ENCODE measurements around the gene TSPEAR. TPM values are rescaled to one million over a fixed set of nuclear protein-coding genes. Genes with fewer than 3 reads are reported as not detected.

The TSPEAR gene
- polyA plus RNA-seq, 1 of the 3 experiments (the other 2 are of a cell fraction), result 0.08 TPM

DNA sequence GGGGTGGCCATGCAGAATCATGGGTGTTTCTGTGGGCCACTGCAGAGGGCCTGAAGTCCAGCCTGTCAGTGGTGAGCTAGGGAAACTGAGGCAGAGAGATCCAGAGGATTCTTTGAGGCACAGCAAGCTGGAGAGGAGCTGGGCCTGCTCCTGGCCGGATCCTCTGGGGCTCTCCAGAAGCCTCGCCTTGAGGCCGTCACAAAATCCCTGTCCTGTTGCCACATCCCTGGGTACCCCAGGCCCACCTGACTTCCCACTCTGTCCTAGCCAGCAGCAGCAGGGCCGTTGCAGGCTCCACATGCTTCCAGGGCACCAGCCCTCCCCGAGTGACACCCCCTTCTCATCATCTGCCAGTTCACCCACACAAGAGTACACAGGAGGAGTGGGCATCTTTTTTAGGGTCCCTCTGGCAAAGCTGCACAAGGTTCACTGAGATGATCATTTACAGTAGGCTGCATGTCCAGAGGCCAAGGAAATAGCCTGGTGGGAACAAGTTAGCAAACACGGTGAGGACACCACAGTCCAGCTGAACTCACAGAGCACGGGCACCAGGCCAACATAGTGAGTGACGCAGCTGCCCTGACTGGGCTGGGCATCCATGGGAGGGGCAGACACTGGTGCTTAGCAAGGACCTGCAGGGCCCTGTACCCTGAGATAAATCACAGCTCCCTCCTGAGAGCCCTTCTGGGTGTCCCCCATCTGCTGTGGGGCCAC lies 25.1 kb upstream of the TSPEAR start:
- H3K79me2 ChIP-seq (ENCODE audit: insufficient read depth), result no peaks in the 10 kb centered on the region
- WGBS (ENCODE audit: low lambda C conversion rate), result 17% methylated on average over 3 of the region's 8 CpGs
- no peak overlapping the region for H3K4me2 ChIP-seq
- H4K20me1 ChIP-seq (ENCODE audit: insufficient read depth), result no peaks in the 10 kb centered on the region
- H3K27me3 ChIP-seq (ENCODE audit: insufficient read depth), result no peaks in the 10 kb centered on the region; the same call in none of the 2 replicates
- peaks cover 10% of the 10 kb centered on the region; the same call in 1 of the 2 replicates for H3K9me3 ChIP-seq
- no peak overlapping the region for H2AFZ ChIP-seq (ENCODE audit: low read depth)
- H3K9me2 ChIP-seq, result no peaks in the 10 kb centered on the region
- ChIA-PET CTCF (interaction anchor here (1.0 to 1.8 kb wide), 2 partner anchors 9 to 57 kb away, joined by 4 to 7 read pairs; no protein-coding TSS in a partner anchor), POLR2A (no interaction called here)
- TF ChIP-seq TCF12 (IDR thresholded peaks at IDR 0.05) (no peak), REST (IDR thresholded peaks at IDR 0.05; ENCODE audit: low read depth, low read length) (no peak), POLR2AphosphoS5 (IDR thresholded peaks at IDR 0.05; ENCODE audit: low read depth, low read length) (no peak), GABPA (IDR thresholded peaks at IDR 0.05; ENCODE audit: low read depth) (no peak), SIN3A (IDR thresholded peaks at IDR 0.05; ENCODE audit: borderline replicate concordance, low read depth, low read length) (no peak), YY1 (IDR thresholded peaks at IDR 0.05; ENCODE audit: low read depth) (no peak), FOXM1 (IDR thresholded peaks at IDR 0.05; ENCODE audit: low read depth) (no peak), USF1 (IDR thresholded peaks at IDR 0.05; ENCODE audit: borderline replicate concordance, low read depth) (no peak), CHD2 (IDR thresholded peaks at IDR 0.05; ENCODE audit: low read length, partially characterized antibody) (no peak), NFIC (IDR thresholded peaks at IDR 0.05; ENCODE audit: borderline replicate concordance) (no peak), ELF1 (IDR thresholded peaks at IDR 0.05) (no peak), TAF1 (IDR thresholded peaks at IDR 0.05; ENCODE audit: borderline replicate concordance, low read depth, low read length) (no peak)
- no peaks in the 10 kb centered on the region for H3K4me1 ChIP-seq (ENCODE audit: control insufficient read depth in 1 of 2, insufficient read depth in 2 of 2, low read depth in 1 of 2, low read length in 1 of 2)
- H3K36me3 ChIP-seq (replicated peaks in 1 of 2; ENCODE audit: control insufficient read depth in 1 of 2, insufficient read depth in 2 of 2, low read length in 1 of 2), result no peaks in the 10 kb centered on the region
- H3K27ac ChIP-seq (ENCODE audit: low read depth in 2 of 2, low read length in 1 of 2), result no peak overlapping the region
- no peak for DNase-seq
- no peak overlapping the region for H3K4me3 ChIP-seq (ENCODE audit: low read depth in 2 of 2, low read length in 1 of 2)
- H3K9ac ChIP-seq, result no peak overlapping the region
- H3F3A ChIP-seq (replicated peaks; ENCODE audit: insufficient read depth), result no peaks in the 10 kb centered on the region

GRCh38 chr21:44735821-44736220 lies 24.4 kb upstream of the TSPEAR start:
- POLR2A ChIA-PET, result no interaction called here
- WGBS (ENCODE audit: low lambda C conversion rate), result 61% methylated on average over 4 of the region's 6 CpGs

More at GRCh38 chr21:44735821-44736220, 24.4 kb upstream of the TSPEAR start:
- CTCF ChIA-PET, result interaction anchor here (1.0 to 1.8 kb wide), 2 partner anchors 9 to 58 kb away, joined by 4 to 7 read pairs; no protein-coding TSS in a partner anchor
- Histone ChIP-seq H3F3A (replicated peaks; ENCODE audit: insufficient read depth) (no peaks in the 10 kb centered on the region), H4K20me1 (ENCODE audit: insufficient read depth) (no peaks in the 10 kb centered on the region), H3K9me3 (peaks cover 10% of the 10 kb centered on the region; the same call in 1 of the 2 replicates), H3K79me2 (ENCODE audit: insufficient read depth) (no peaks in the 10 kb centered on the region), H3K9me2 (no peaks in the 10 kb centered on the region), H3K4me2 (no peak overlapping the region), H3K36me3 (replicated peaks in 1 of 2; ENCODE audit: control insufficient read depth in 1 of 2, insufficient read depth in 2 of 2, low read length in 1 of 2) (no peaks in the 10 kb centered on the region), H3K27me3 (ENCODE audit: insufficient read depth) (peaks cover 2% of the 10 kb centered on the region), H3K27ac (ENCODE audit: low read depth in 2 of 2, low read length in 1 of 2) (no peak overlapping the region), H3K4me3 (ENCODE audit: low read depth in 2 of 2, low read length in 1 of 2) (no peak overlapping the region), H3K4me1 (ENCODE audit: control insufficient read depth in 1 of 2, insufficient read depth in 2 of 2, low read depth in 1 of 2, low read length in 1 of 2) (no peaks in the 10 kb centered on the region), H3K9ac (no peak overlapping the region), H2AFZ (ENCODE audit: low read depth) (no peak overlapping the region)
- no peak for TF ChIP-seq NRF1 (IDR thresholded peaks at IDR 0.05; ENCODE audit: low read depth, low read length)
- no peak for TF ChIP-seq USF1 (IDR thresholded peaks at IDR 0.05; ENCODE audit: borderline replicate concordance, low read depth)
- TF ChIP-seq EZH2phosphoT487 (IDR thresholded peaks at IDR 0.05; ENCODE audit: borderline replicate concordance, low read depth), result no peak
- TF ChIP-seq JUND (IDR thresholded peaks at IDR 0.05), result no peak
- no peak for TF ChIP-seq SMC3 (IDR thresholded peaks at IDR 0.05; ENCODE audit: low read depth, low read length)
- no peak for TF ChIP-seq CHD2 (IDR thresholded peaks at IDR 0.05; ENCODE audit: low read length, partially characterized antibody)
- DNase-seq, result no peak

Data from SK-N-SH (cell line).